IMR-90 (cell line): ENCODE measurements around the gene TEX28.
"Not testable (repeated sequence)": the region's sequence is repeated elsewhere in the genome, so short reads cannot be mapped to it uniquely, and the experiment has no call there.

ENCODE experiments used
- BHLHE40 ChIP-seq: fragments of 150-350 bp; IDR thresholded peaks from 2 replicates; pipeline ENCODE4 v1.6.1; 2016; ENCODE audit warnings: mild to moderate bottlenecking, low read depth, low read length
- CHD1 ChIP-seq: IDR thresholded peaks from 2 replicates; pipeline ENCODE4 v1.6.1; 2012; ENCODE audit warnings: low read depth, low read length, improper control_type of control experiment
- CTCF ChIP-seq: conservative IDR thresholded peaks from 2 replicates; pipeline ENCODE4 v1.5.1; 2012; ENCODE audit warnings: mild to moderate bottlenecking, low read depth, low read length, improper control_type of control experiment
- FOS ChIP-seq: fragments of 150-350 bp; IDR thresholded peaks from 2 replicates; pipeline ENCODE4 v1.6.1; 2016; ENCODE audit warnings: low read depth, low read length
- MAFK ChIP-seq: IDR thresholded peaks from 2 replicates; pipeline ENCODE4 v1.6.1; 2012; ENCODE audit warnings: low read depth, low read length, improper control_type of control experiment
- MAZ ChIP-seq: IDR thresholded peaks from 2 replicates; pipeline ENCODE4 v1.6.1; 2012; ENCODE audit warnings: low read depth, mild to moderate bottlenecking, low read length, improper control_type of control experiment, moderate library complexity, borderline replicate concordance
- MXI1 ChIP-seq: IDR thresholded peaks from 2 replicates; pipeline ENCODE4 v1.6.1; 2012; ENCODE audit warnings: low read depth, mild to moderate bottlenecking, low read length, moderate library complexity, borderline replicate concordance
- POLR2A ChIP-seq: IDR thresholded peaks from 2 replicates; pipeline ENCODE4 v1.6.1; 2012; ENCODE audit warnings: mild to moderate bottlenecking, low read depth, low read length
- RAD21 ChIP-seq: IDR thresholded peaks from 2 replicates; pipeline ENCODE4 v1.6.1; 2012; ENCODE audit warnings: low read length, improper control_type of control experiment
- RCOR1 ChIP-seq: IDR thresholded peaks from 2 replicates; pipeline ENCODE4 v1.6.1; 2012; ENCODE audit warnings: mild to moderate bottlenecking, low read length, improper control_type of control experiment; ENCODE audit not compliant: insufficient replicate concordance
- RFX5 ChIP-seq: IDR thresholded peaks from 2 replicates; pipeline ENCODE4 v1.8.0; 2012; ENCODE audit warnings: low read depth, mild to moderate bottlenecking, low read length, moderate library complexity
- SMC3 ChIP-seq: fragments of 150-350 bp; IDR thresholded peaks from 2 replicates; pipeline ENCODE4 v1.6.1; 2016; ENCODE audit warnings: low read depth, mild to moderate bottlenecking, antibody characterized with exemption, low read length, moderate library complexity
- USF2 ChIP-seq: fragments of 150-350 bp; IDR thresholded peaks from 2 replicates; pipeline ENCODE4 v1.6.1; 2017; ENCODE audit warnings: mild to moderate bottlenecking, antibody characterized with exemption, low read length, low read depth

GRCh38 chrX:154248076-154248475 is 46.8 kb downstream of the TEX28 start:
- TF ChIP-seq CTCF, POLR2A, MAZ, MAFK, MXI1, BHLHE40, RCOR1, SMC3, CHD1, RFX5, RAD21, FOS, USF2: not testable (repeated sequence)
